H1 (cell line): ENCODE results near the gene NPBWR2. TPM values are rescaled to one million over a fixed set of nuclear protein-coding genes. Genes with fewer than 3 reads are reported as not detected.

Experiments used
- CTCF ChIA-PET: fragments of 300-600 bp; sonication (Branson Sonifier 250); formaldehyde crosslinking; loops from one replicate; lab custom pipeline; 2021; ENCODE audit not compliant: partially characterized antibody; lab: Charles Lee
- POLR2A ChIA-PET: fragments of 300-600 bp; sonication (Branson Sonifier 250); formaldehyde crosslinking; loops from one replicate; lab custom pipeline; 2021; ENCODE audit warnings: inconsistent platforms; ENCODE audit not compliant: partially characterized antibody; lab: Charles Lee
- DNase-seq, 2 experiments: peaks; one replicate each; pipeline versions ENCODE4 v3.0.0 to v3.0.0-alpha.2; 2010 to 2022; ENCODE audit warnings: low spot score in 2 of 2, low read depth in 1 of 2, mixed read lengths in 1 of 2
- FAIRE-seq: peaks from 2 replicates; lab custom pipeline; 2011; peaks lifted over from hg19 to GRCh38; lab: Jason Lieb, UNC
- H2AFZ ChIP-seq: 2 replicates; pipeline ENCODE4 v1.8.1; 2012; ENCODE audit warnings: low read length, inconsistent platforms
- H2AK5ac ChIP-seq: 2 replicates; pipeline ENCODE4 v1.6.1; 2013; ENCODE audit warnings: low read depth, low read length
- H2BK120ac ChIP-seq: replicated peaks from 2 replicates; pipeline ENCODE3; 2013; ENCODE audit warnings: low read depth, low read length, inconsistent platforms
- H2BK12ac ChIP-seq: 2 replicates; pipeline ENCODE4 v1.6.1; 2013; ENCODE audit warnings: low read depth, low read length
- H2BK15ac ChIP-seq: 2 replicates; pipeline ENCODE4 v1.6.1; 2013; ENCODE audit warnings: low read length
- H2BK20ac ChIP-seq: 2 replicates; pipeline ENCODE4 v1.6.1; 2013; ENCODE audit warnings: low read length
- H2BK5ac ChIP-seq: 2 replicates; pipeline ENCODE4 v1.6.1; 2013; ENCODE audit warnings: low read depth, low read length
- H3K14ac ChIP-seq: 2 replicates; pipeline ENCODE4 v1.6.1; 2013; ENCODE audit warnings: inconsistent platforms; ENCODE audit not compliant: insufficient read length
- H3K18ac ChIP-seq: 2 replicates; pipeline ENCODE4 v1.6.1; 2013; ENCODE audit warnings: low read length; ENCODE audit errors: extremely low read depth
- H3K23ac ChIP-seq: 2 replicates; pipeline ENCODE4 v1.6.1; 2013; ENCODE audit warnings: inconsistent platforms; ENCODE audit not compliant: insufficient read length
- H3K23me2 ChIP-seq: 2 replicates; pipeline ENCODE4 v1.6.1; 2013; ENCODE audit warnings: low read depth, low read length
- H3K27ac ChIP-seq: 2 replicates; pipeline ENCODE4 v1.6.1; 2011; ENCODE audit warnings: low read depth, low read length, inconsistent platforms
- H3K27me3 ChIP-seq, 4 experiments: replicated peaks in 1 of 4; 1 replicate in 1 of 4; 2 replicates in 3 of 4; pipeline versions ENCODE4 v1.6.1 to v1.8.1; 2011 to 2013; ENCODE audit warnings: low read length in 3 of 4, mild to moderate bottlenecking in 3 of 4, inconsistent platforms in 2 of 4, mixed read lengths in 2 of 4, moderate library complexity in 1 of 4; ENCODE audit not compliant: control insufficient read depth in 3 of 4, insufficient read depth in 3 of 4; ENCODE audit errors: extremely low read depth in 1 of 4
- H3K36me3 ChIP-seq, 4 experiments: 2 replicates each; pipeline versions ENCODE4 v1.6.1 to v1.8.1; 2011 to 2013; ENCODE audit warnings: mild to moderate bottlenecking in 4 of 4, low read length in 3 of 4, moderate library complexity in 2 of 4, control low read depth in 1 of 4, inconsistent platforms in 1 of 4; ENCODE audit not compliant: insufficient read depth in 4 of 4, control insufficient read depth in 2 of 4
- H3K4ac ChIP-seq: replicated peaks from 2 replicates; pipeline ENCODE3; 2013; ENCODE audit warnings: low read length, low read depth, mixed read lengths, inconsistent platforms; ENCODE audit not compliant: insufficient read length
- H3K4me1 ChIP-seq, 4 experiments: replicated peaks in 1 of 4; 1 replicate in 1 of 4; 2 replicates in 3 of 4; pipeline versions ENCODE4 v1.6.1 to v1.8.1; 2011 to 2013; ENCODE audit warnings: low read length in 3 of 4, inconsistent platforms in 2 of 4, mixed read lengths in 1 of 4; ENCODE audit not compliant: insufficient read depth in 4 of 4, control insufficient read depth in 3 of 4
- H3K4me2 ChIP-seq, 2 experiments: 2 replicates each; pipeline versions ENCODE4 v1.6.1 to v1.8.1; 2011 to 2013; ENCODE audit warnings: low read depth in 2 of 2, low read length in 2 of 2, control low read depth in 1 of 2, inconsistent platforms in 1 of 2, mild to moderate bottlenecking in 1 of 2; ENCODE audit not compliant: insufficient read depth in 1 of 2
- H3K4me3 ChIP-seq, 4 experiments: fragments of 200-600, 300-600 bp in 1 of 4; sonication (generic), shearing (Covaris generic), sonication (Bioruptor Twin) in 1 of 4; 2 replicates each; pipeline versions ENCODE4 v1.5.1 to v1.8.1; 2011 to 2016; ENCODE audit warnings: low read length in 4 of 4, low read depth in 3 of 4, control low read depth in 2 of 4, inconsistent platforms in 2 of 4, mild to moderate bottlenecking in 2 of 4, mixed read lengths in 1 of 4, moderate library complexity in 1 of 4; ENCODE audit not compliant: insufficient read depth in 2 of 4; ENCODE audit errors: extremely low read depth in 1 of 4
- H3K56ac ChIP-seq: replicated peaks from 2 replicates; pipeline ENCODE3; 2013; ENCODE audit warnings: low read depth, mild to moderate bottlenecking, mixed read lengths, low read length, inconsistent platforms; ENCODE audit not compliant: insufficient read length
- H3K79me1 ChIP-seq: 2 replicates; pipeline ENCODE4 v1.6.1; 2013; ENCODE audit warnings: low read depth, low read length, control low read depth
- H3K79me2 ChIP-seq, 2 experiments: 2 replicates each; pipeline versions ENCODE4 v1.6.1 to v1.8.1; 2012 to 2013; ENCODE audit warnings: low read length in 2 of 2, mild to moderate bottlenecking in 2 of 2, inconsistent platforms in 1 of 2; ENCODE audit not compliant: insufficient read depth in 2 of 2, control insufficient read depth in 1 of 2
- H3K9ac ChIP-seq, 4 experiments: replicated peaks in 1 of 4; 1 replicate in 1 of 4; 2 replicates in 3 of 4; pipeline versions ENCODE4 v1.6.1 to v1.8.1; 2011 to 2013; ENCODE audit warnings: low read depth in 3 of 4, low read length in 3 of 4, control low read depth in 2 of 4, mild to moderate bottlenecking in 2 of 4, moderate library complexity in 2 of 4, inconsistent platforms in 1 of 4; ENCODE audit errors: extremely low read depth in 1 of 4
- H3K9me3 ChIP-seq, 2 experiments: 2 replicates each; pipeline versions ENCODE4 v1.6.1 to v1.8.1; 2012 to 2013; ENCODE audit warnings: mild to moderate bottlenecking in 2 of 2, moderate library complexity in 2 of 2, control low read depth in 1 of 2, inconsistent platforms in 1 of 2, low read depth in 1 of 2, low read length in 1 of 2, mixed read lengths in 1 of 2; ENCODE audit not compliant: insufficient read depth in 2 of 2
- H4K20me1 ChIP-seq, 2 experiments: replicated peaks in 1 of 2; 2 replicates each; pipeline versions ENCODE3 to v1.8.1; 2011 to 2013; ENCODE audit warnings: inconsistent platforms in 2 of 2, low read length in 2 of 2, mild to moderate bottlenecking in 1 of 2; ENCODE audit not compliant: insufficient read depth in 2 of 2, control insufficient read depth in 1 of 2
- H4K5ac ChIP-seq: 2 replicates; pipeline ENCODE4 v1.6.1; 2013; ENCODE audit warnings: low read length, low read depth, mixed read lengths, inconsistent platforms; ENCODE audit not compliant: insufficient read length
- H4K8ac ChIP-seq: 2 replicates; pipeline ENCODE4 v1.8.0; 2013; ENCODE audit warnings: mild to moderate bottlenecking, moderate library complexity, low read length, inconsistent platforms; ENCODE audit not compliant: insufficient read depth; ENCODE audit errors: extremely low read depth
- H4K91ac ChIP-seq: replicated peaks from 2 replicates; pipeline ENCODE3; 2013; ENCODE audit warnings: low read length, mixed read lengths, inconsistent platforms; ENCODE audit not compliant: insufficient read length
- KDM1A ChIP-seq: fragments of 200-600, 300-600 bp; sonication (generic); IDR thresholded peaks from 2 replicates; pipeline ENCODE4 v1.7.1; 2016; ENCODE audit warnings: mild to moderate bottlenecking, low read length, borderline replicate concordance
- SIN3A ChIP-seq, 2 experiments: IDR thresholded peaks in 1 of 2; conservative IDR thresholded peaks in 1 of 2; 2 replicates each; pipeline ENCODE4 v1.6.1; 2011 to 2012; ENCODE audit warnings: low read length in 2 of 2, improper control_type of control experiment in 1 of 2, low read depth in 1 of 2, mild to moderate bottlenecking in 1 of 2
- WGBS, 2 experiments: shearing (Covaris generic) in 1 of 2; methylation state at CpG; one replicate each; pipeline versions ENCODE4 v1.1.6 to v1.1.7; 2013 to 2015; ENCODE audit warnings: low lambda C conversion rate in 2 of 2, mixed read lengths in 2 of 2, inconsistent platforms in 1 of 2, low coverage in 1 of 2, missing lambda C conversion rate in 1 of 2; ENCODE audit not compliant: insufficient replicate concordance in 2 of 2, insufficient coverage in 1 of 2, insufficient read length in 1 of 2; ENCODE audit errors: extremely low coverage in 1 of 2, missing lambda C conversion rate in 1 of 2; 5-methylcytosine and 5-hydroxymethylcytosine counted together
- polyA plus RNA-seq, 7 experiments: library from polyadenylated mRNA; depleted of rRNA in 3 of 7; stranded (reverse) in 5 of 7; unstranded in 2 of 7; fragments of >200 nt in 5 of 7; fragments of 200-250 nt in 2 of 7; gene quantifications; 1 replicate in 5 of 7; 2 replicates in 1 of 7; 4 replicates in 1 of 7; pipeline versions ENCODE4 v1.2.1 to v1.2.3, GENCODE V29; 2011 to 2013; ENCODE audit warnings: missing spikeins in 2 of 7, mixed read lengths in 2 of 7
- total RNA-seq: library from RNA; stranded (reverse); fragmentation: NEBNext Ultra II Directional; extraction: Animal tissue kit (Norgen Biotek cat#: 25700); gene quantifications from 2 replicates; pipeline ENCODE4 v1.2.1, GENCODE V29; 2021

NPBWR2 gene
- total and polyA plus RNA-seq, 2 of the 8 experiments (the other 6 are each of a cell fraction or from before 2014, with no cell fraction given), result not detected

DNA sequence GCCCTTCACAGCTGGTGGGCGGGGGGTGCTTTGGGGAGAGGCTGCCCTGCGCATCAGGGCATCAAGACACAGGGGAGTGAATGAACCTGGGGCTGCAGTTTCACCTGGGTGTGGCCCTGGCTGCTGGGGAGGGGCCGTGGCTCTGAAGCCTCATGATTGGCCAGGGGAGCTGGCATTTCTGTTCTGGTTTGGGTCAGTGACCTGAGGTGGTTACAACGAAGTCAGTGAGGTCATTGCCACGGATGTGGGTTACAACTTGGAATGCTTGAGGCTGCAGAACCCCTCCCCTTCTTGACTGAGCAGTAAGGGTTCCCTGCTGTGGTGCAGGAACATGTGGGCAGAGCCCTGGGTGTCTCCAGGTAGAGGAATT lies 41.4 kb downstream of the NPBWR2 start:
- Histone ChIP-seq H2BK5ac (0 out of 2 replicates have a peak overlapping the region, but pooled peaks have one; percentile 44), H3K27me3 (no peaks in the 10 kb centered on the region), H3K9me3 (no peaks in the 10 kb centered on the region), H2BK12ac (no peak overlapping the region), H3K56ac (no peak overlapping the region), H3K4me3 (no peak overlapping the region), H3K4ac (no peak overlapping the region), H3K27ac (no peak overlapping the region), H4K91ac (no peak overlapping the region), H4K8ac (no peak overlapping the region), H3K23me2 (peaks cover 2% of the 10 kb centered on the region; the same call in 1 of the 2 replicates), H3K4me2 (0 out of 4 replicates have a peak overlapping the region, but pooled peaks of 1 of the 2 experiments have one; percentile 1), H2AFZ (no peak overlapping the region), H2BK20ac (no peak overlapping the region), H4K5ac (no peak overlapping the region), H3K79me2 (no peaks in the 10 kb centered on the region), H2AK5ac (no peak overlapping the region), H2BK120ac (no peak overlapping the region), H3K9ac (no peak overlapping the region), H3K18ac (no peak overlapping the region), H3K4me1 (peaks cover 3 to 20% (median 10%) of the 10 kb centered on the region in 4 experiments), H2BK15ac (peak overlapping the region; percentile 65; the same call in 1 of the 2 replicates), H3K36me3 (no peaks in the 10 kb centered on the region), H3K23ac (no peak overlapping the region), H4K20me1 (peaks cover 2 to 9% of the 10 kb centered on the region in 2 experiments), H3K79me1 (no peaks in the 10 kb centered on the region), H3K14ac (no peak overlapping the region)
- no peak for DNase-seq
- CTCF ChIA-PET, result interaction anchor here (0.6 to 2.5 kb wide), 7 partner anchors 9 to 301 kb away, joined by 3 to 17 read pairs (median 4); partner anchors contain the start of genes OPRL1 and RGS19
- no peak for FAIRE-seq
- POLR2A ChIA-PET, result interaction anchor here (0.8 to 4.5 kb wide), 6 partner anchors 8 to 86 kb away, joined by 3 to 27 read pairs (median 4); partner anchors contain the start of genes OPRL1, PRPF6 and RGS19
- 46% methylated on average over 5 of the region's 5 CpGs; no CpG with 5 or more reads in 1 of the 2 experiments for WGBS, 2 experiments
- no peak for TF ChIP-seq KDM1A
- 0 out of 4 replicates have a peak, but pooled peaks of 1 of the 2 experiments have one; percentile 23 for TF ChIP-seq SIN3A (conservative IDR thresholded peaks at IDR 0.05 in 1 of 2, IDR thresholded peaks at IDR 0.05 in 1 of 2; ENCODE audit: low read depth in 1 of 2, low read length in 2 of 2)
